ENCODE measurements around the gene PLVAP. TPM values are rescaled to one million over a fixed set of nuclear protein-coding genes. Genes with fewer than 3 reads are reported as not detected.
A peak's percentile ranks its signal among the peaks of the same experiment; 100 is the strongest.

The PLVAP gene
- total RNA-seq, 1 experiment from 2014 or later: not detected

GRCh38 chr19:17336872-17337674 lies 40.1 kb downstream of the PLVAP start, which contains the start of gene GTPBP3:
TSS of gene GTPBP3 (plus strand) at chr19:17337553. CDS start at chr19:17337612, 59 bp downstream.
- Histone ChIP-seq H2BK20ac (ENCODE audit: low read depth, low read length, poor library complexity, severe bottlenecking) (no peak within 1 kb of the TSS), H3K18ac (ENCODE audit: insufficient read length, low read depth, low read length) (peak within 1 kb of the TSS; percentile 41), H3K23ac (ENCODE audit: insufficient read length, low read depth, low read length) (no peak within 1 kb of the TSS), H3K23me2 (ENCODE audit: insufficient read length, low read depth, low read length, poor library complexity, severe bottlenecking) (peaks cover 25% of the 10 kb centered on the region), H3K4me1 (ENCODE audit: insufficient read depth, low read length) (peaks cover 2% of the 10 kb centered on the region; the same call in 1 of the 2 replicates), H3K56ac (ENCODE audit: insufficient read length, low read depth, low read length) (no peak within 1 kb of the TSS), H4K91ac (ENCODE audit: insufficient read length, low read depth, low read length) (no peak within 1 kb of the TSS), H3K79me1 (ENCODE audit: insufficient read depth, low read depth, low read length, poor library complexity, severe bottlenecking) (no peaks in the 10 kb centered on the region), H3K4ac (ENCODE audit: low read depth, low read length) (no peak within 1 kb of the TSS), H4K5ac (ENCODE audit: insufficient read length, low read depth, low read length) (peak within 1 kb of the TSS; percentile 9), H2AFZ (ENCODE audit: low read length) (no peak within 1 kb of the TSS), H4K20me1 (ENCODE audit: control insufficient read depth, insufficient read depth, insufficient read length) (no peaks in the 10 kb centered on the region), H3K27ac (ENCODE audit: insufficient read length, low read depth, low read length) (peak within 1 kb of the TSS; percentile 62), H3K79me2 (ENCODE audit: insufficient read depth, low read length) (no peaks in the 10 kb centered on the region), H2BK15ac (ENCODE audit: low read depth, low read length) (no peak within 1 kb of the TSS), H2BK120ac (ENCODE audit: low read depth, low read length, poor library complexity, severe bottlenecking) (no peak within 1 kb of the TSS), H3K14ac (ENCODE audit: insufficient read depth, low read length) (peak within 1 kb of the TSS; percentile 14), H3K27me3 (ENCODE audit: insufficient read depth, low read length) (no peaks in the 10 kb centered on the region), H3T11ph (ENCODE audit: low read length) (no peak within 1 kb of the TSS), H4K8ac (replicated peaks; ENCODE audit: insufficient read length, low read depth, low read length) (no peak within 1 kb of the TSS), H2BK5ac (ENCODE audit: insufficient read length, low read length) (peak within 1 kb of the TSS; percentile 13), H3K9me3 (ENCODE audit: control insufficient read depth, low read depth, low read length) (no peaks in the 10 kb centered on the region), H2BK12ac (ENCODE audit: insufficient read length, low read depth, low read length) (no peak within 1 kb of the TSS), H3K4me2 (ENCODE audit: insufficient read depth, insufficient read length, low read length) (peak within 1 kb of the TSS; percentile 86), H2AK5ac (ENCODE audit: insufficient read length, low read length) (no peak within 1 kb of the TSS), H3K9ac (ENCODE audit: extremely low read depth, insufficient read length, low read length) (peak within 1 kb of the TSS; percentile 78)
- TF ChIP-seq CTCF (conservative IDR thresholded peaks at IDR 0.05): no peak
- no CpG with 5 or more reads among the region's 41 CpGs for WGBS (ENCODE audit: extremely low coverage, insufficient read length, low lambda C conversion rate)
- no peaks in the 10 kb centered on the region; a peak in 1 of 5 replicates for H3K9me3 Mint-ChIP-seq
- peak; percentile 99 for DNase-seq
- peaks cover 2% of the 10 kb centered on the region; the same call in 1 of the 2 replicates for H3K27me3 Mint-ChIP-seq (ENCODE audit: low read depth)
- peak within 1 kb of the TSS; percentile 97 to 98 for H3K4me3 Mint-ChIP-seq
- H3K27ac Mint-ChIP-seq: peak within 1 kb of the TSS; percentile 98 to 100 (median 98)
- H3K4me1 Mint-ChIP-seq: peaks cover 23 to 51% of the 10 kb centered on the region in 2 experiments
- H3K36me3 Mint-ChIP-seq (ENCODE audit: insufficient read depth in 1 of 3, low read depth in 3 of 3): peaks cover 15 to 28% (median 25%) of the 10 kb centered on the region in 3 experiments
